HCT116 (cell line): ENCODE measurements around the gene NLRP8. TPM values are rescaled to one million over a fixed set of nuclear protein-coding genes. Genes with fewer than 3 reads are reported as not detected.

ENCODE experiments used
- ATAC-seq: fragments of 200-7000 bp; cut with Tn5 transposase; 2 replicates; pipeline ENCODE4 v1.9.1; 2020; ENCODE audit warnings: mild to moderate bottlenecking, moderate library complexity
- BruUV-seq: library from RNA; stranded (reverse); fragments of 400-500 nt; replicated peaks from 2 replicates; lab custom pipeline; 2021; lab: Mats Ljungman, UMichigan
- CTCF ChIA-PET: fragments of 300-600 bp; sonication (Branson Sonifier 250); formaldehyde crosslinking; loops from one replicate; lab custom pipeline; 2021; ENCODE audit warnings: antibody characterized with exemption; lab: Charles Lee
- POLR2A ChIA-PET: fragments of 300-600, 350-600 bp; sonication (Branson Sonifier 250); formaldehyde crosslinking; loops from one replicate; lab custom pipeline; 2021; ENCODE audit warnings: antibody characterized with exemption; lab: Charles Lee
- RAD21 ChIA-PET, 2 experiments: fragments of 300-600 bp; sonication (Branson Sonifier 250); formaldehyde crosslinking; loops; one replicate each; lab custom pipeline; 2023; ENCODE audit warnings: low total read pairs in 2 of 2; ENCODE audit not compliant: uncharacterized antibody in 2 of 2, unreplicated experiment in 2 of 2, low non-redundant PET in 1 of 2; lab: Charles Lee
- DNase-seq: peaks from one replicate; pipeline ENCODE4 v3.0.0-alpha.2; 2010; ENCODE audit warnings: low read depth, low spot score
- H2AFZ ChIP-seq: fragments of 200-600 bp; shearing (Covaris generic), sonication (generic); 2 replicates; pipeline ENCODE4 v1.6.1; 2017; ENCODE audit warnings: low read depth, mixed run types, mixed read lengths, antibody characterized with exemption, low read length; ENCODE audit not compliant: poor library complexity, severe bottlenecking
- H3K27ac ChIP-seq: 2 replicates; pipeline ENCODE4 v1.5.1; 2012; ENCODE audit warnings: low read depth, low read length
- H3K27me3 ChIP-seq: fragments of 200-600 bp; sonication (generic); 2 replicates; pipeline ENCODE4 v1.6.1; 2016; ENCODE audit warnings: mixed run types, low read length, mixed read lengths; ENCODE audit not compliant: insufficient read depth
- H3K36me3 ChIP-seq, 2 experiments: fragments of 200-500 bp in 1 of 2; fragments of 200-600 bp in 1 of 2; sonication (Bioruptor generic) in 1 of 2; sonication (generic) in 1 of 2; 2 replicates each; pipeline versions ENCODE4 v1.5.1 to v1.6.1; 2014 to 2016; ENCODE audit warnings: low read length in 2 of 2, inconsistent platforms in 1 of 2, mixed read lengths in 1 of 2, mixed run types in 1 of 2; ENCODE audit not compliant: insufficient read depth in 2 of 2, control insufficient read depth in 1 of 2
- H3K4me1 ChIP-seq, 2 experiments: fragments of 200-600 bp in 1 of 2; sonication (generic) in 1 of 2; 2 replicates each; pipeline versions ENCODE4 v1.5.1 to v1.6.1; 2012 to 2017; ENCODE audit warnings: low read length in 2 of 2, inconsistent platforms in 1 of 2, mild to moderate bottlenecking in 1 of 2, mixed read lengths in 1 of 2, mixed run types in 1 of 2, moderate library complexity in 1 of 2; ENCODE audit not compliant: insufficient read depth in 2 of 2, control insufficient read depth in 1 of 2
- H3K4me2 ChIP-seq: fragments of 200-600 bp; sonication (generic); 2 replicates; pipeline ENCODE4 v1.6.1; 2017; ENCODE audit warnings: mixed run types, low read length, mixed read lengths
- H3K4me3 ChIP-seq, 2 experiments: fragments of 200-600 bp in 1 of 2; sonication (generic) in 1 of 2; replicated peaks in 1 of 2; 2 replicates each; pipeline ENCODE4 v1.5.1; 2011 to 2016; ENCODE audit warnings: low read length in 2 of 2, control low read depth in 1 of 2, low read depth in 1 of 2, mild to moderate bottlenecking in 1 of 2, mixed read lengths in 1 of 2, mixed run types in 1 of 2
- H3K79me2 ChIP-seq: fragments of 200-600 bp; sonication (generic); 2 replicates; pipeline ENCODE4 v1.6.1; 2017; ENCODE audit warnings: mild to moderate bottlenecking, mixed run types, low read length, moderate library complexity, mixed read lengths; ENCODE audit not compliant: insufficient read depth
- H3K9ac ChIP-seq: fragments of 200-600 bp; sonication (generic); 2 replicates; pipeline ENCODE4 v1.6.1; 2016; ENCODE audit warnings: low read length, mixed read lengths
- H3K9me2 ChIP-seq: fragments of 200-600 bp; sonication (generic), shearing (Covaris generic); 2 replicates; pipeline ENCODE4 v1.6.1; 2017; ENCODE audit warnings: mixed run types, mild to moderate bottlenecking, moderate library complexity; ENCODE audit not compliant: insufficient read depth
- H3K9me3 ChIP-seq, 2 experiments: fragments of 200-500 bp in 1 of 2; fragments of 200-600 bp in 1 of 2; sonication (Bioruptor generic) in 1 of 2; sonication (generic) in 1 of 2; 2 replicates each; pipeline ENCODE4 v1.6.1; 2014 to 2017; ENCODE audit warnings: low read length in 2 of 2, mixed read lengths in 2 of 2, inconsistent platforms in 1 of 2, low read depth in 1 of 2, mild to moderate bottlenecking in 1 of 2, mixed run types in 1 of 2, moderate library complexity in 1 of 2; ENCODE audit not compliant: control insufficient read depth in 1 of 2, insufficient read depth in 1 of 2
- H4K20me1 ChIP-seq: fragments of 200-600 bp; sonication (generic), shearing (Covaris generic); 2 replicates; pipeline ENCODE4 v1.6.1; 2017; ENCODE audit warnings: mixed run types, mild to moderate bottlenecking, moderate library complexity; ENCODE audit not compliant: insufficient read depth
- CBX3 ChIP-seq: IDR thresholded peaks from 2 replicates; pipeline ENCODE4 v1.6.1; 2012; ENCODE audit warnings: low read depth
- CEBPB ChIP-seq: IDR thresholded peaks from 2 replicates; pipeline ENCODE4 v1.6.1; 2012; ENCODE audit warnings: low read depth
- EGR1 ChIP-seq: IDR thresholded peaks from 2 replicates; pipeline ENCODE4 v1.6.1; 2012; ENCODE audit warnings: low read depth
- ELF1 ChIP-seq: IDR thresholded peaks from 2 replicates; pipeline ENCODE4 v1.6.1; 2012; ENCODE audit warnings: low read depth, borderline replicate concordance
- EZH2 ChIP-seq: fragments of 200-600 bp; sonication (generic); IDR thresholded peaks from 2 replicates; pipeline ENCODE4 v1.6.1; 2017; ENCODE audit warnings: antibody characterized with exemption, mixed run types
- EZH2phosphoT487 ChIP-seq: fragments of 200-600 bp; IDR thresholded peaks from 2 replicates; pipeline ENCODE4 v1.6.1; 2018; ENCODE audit warnings: antibody characterized with exemption, borderline replicate concordance
- FOSL1 ChIP-seq: IDR thresholded peaks from 2 replicates; pipeline ENCODE4 v1.6.1; 2012; ENCODE audit warnings: low read depth
- JUND ChIP-seq: IDR thresholded peaks from 2 replicates; pipeline ENCODE4 v1.6.1; 2012
- POLR2A ChIP-seq: IDR thresholded peaks from 2 replicates; pipeline ENCODE4 v1.7.0; 2011; ENCODE audit warnings: borderline replicate concordance; ENCODE audit not compliant: insufficient read depth, insufficient read length; ENCODE audit errors: extremely low read depth
- POLR2AphosphoS5 ChIP-seq: IDR thresholded peaks from 2 replicates; pipeline ENCODE4 v1.6.1; 2011; ENCODE audit warnings: mild to moderate bottlenecking, low read depth, low read length, moderate library complexity
- SIN3A ChIP-seq: IDR thresholded peaks from 2 replicates; pipeline ENCODE4 v1.6.1; 2012; ENCODE audit warnings: low read depth
- SP1 ChIP-seq: IDR thresholded peaks from 2 replicates; pipeline ENCODE4 v1.6.1; 2012; ENCODE audit warnings: low read depth
- SRF ChIP-seq: IDR thresholded peaks from 2 replicates; pipeline ENCODE4 v1.6.1; 2012; ENCODE audit warnings: low read depth
- YY1 ChIP-seq: IDR thresholded peaks from 2 replicates; pipeline ENCODE4 v1.6.1; 2011; ENCODE audit warnings: low read length, low read depth, moderate library complexity, mild to moderate bottlenecking; ENCODE audit not compliant: insufficient replicate concordance; ENCODE audit errors: extremely low read depth
- ZFX ChIP-seq: fragments of 450-650 bp; IDR thresholded peaks from 2 replicates; pipeline ENCODE4 v1.6.1; 2017
- ZNF274 ChIP-seq: fragments of 200-500 bp; sonication (Bioruptor generic); IDR thresholded peaks from 2 replicates; pipeline ENCODE4 v1.6.1; 2014; ENCODE audit warnings: mild to moderate bottlenecking, low read depth, low read length, inconsistent platforms
- intact Hi-C: fragments of 100-400 bp; cut with micrococcal nuclease; formaldehyde crosslinking; loops from 2 replicates; pipeline ENCODE4 v1.10.0; 2022
- total RNA-seq: library from RNA; stranded (reverse); gene quantifications from one replicate; pipeline ENCODE4 v1.2.1, GENCODE V29; 2021; ENCODE audit not compliant: unreplicated experiment
- TF ChIP-seq, protein P1 (sequence below), 3 experiments: fragments of 200-600 bp in 1 of 3; sonication (generic) in 1 of 3; IDR thresholded peaks in 2 of 3; conservative IDR thresholded peaks in 1 of 3; 2 replicates each; pipeline ENCODE4 v1.5.1; 2012 to 2017; ENCODE audit warnings: low read depth in 2 of 3, low read length in 2 of 3, antibody characterized with exemption in 1 of 3, borderline replicate concordance in 1 of 3, control low read depth in 1 of 3, mild to moderate bottlenecking in 1 of 3, mixed read lengths in 1 of 3, mixed run types in 1 of 3, moderate library complexity in 1 of 3; ENCODE audit not compliant: insufficient read depth in 1 of 3
- TF ChIP-seq, protein P2 (sequence below): IDR thresholded peaks from 2 replicates; pipeline ENCODE4 v1.6.1; 2011; ENCODE audit warnings: mild to moderate bottlenecking, low read length, moderate library complexity; ENCODE audit not compliant: insufficient replicate concordance; ENCODE audit errors: extremely low read depth

The NLRP8 gene
- total RNA-seq, 1 experiment from 2014 or later, result not detected

DNA sequence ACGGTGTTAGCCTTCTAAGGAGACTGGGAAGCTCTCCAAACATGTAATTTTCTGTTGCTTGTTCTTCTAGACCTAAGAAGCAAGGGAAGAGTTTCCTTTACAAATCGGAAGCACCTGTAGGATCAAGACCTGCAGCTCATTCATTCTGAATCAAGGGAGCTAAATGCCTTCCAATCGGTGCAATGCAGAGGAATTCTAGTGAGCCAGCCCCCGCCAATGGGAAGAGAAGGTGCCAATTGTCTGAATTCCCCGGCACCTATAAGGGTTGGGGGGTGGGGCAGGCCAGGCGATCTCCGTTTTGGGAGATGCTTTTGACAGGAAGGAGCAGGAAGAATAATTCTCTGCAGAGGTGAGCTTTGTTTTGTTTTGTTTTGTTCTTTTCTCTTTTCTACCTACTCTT, 8.4 kb upstream of the NLRP8 start:
- DNase-seq, result no peak
- Histone ChIP-seq H3K9me3 (no peaks in the 10 kb centered on the region), H4K20me1 (no peaks in the 10 kb centered on the region), H3K27me3 (0 out of 2 replicates have a peak, but pooled peaks cover 3% of the 10 kb centered on the region), H2AFZ (no peak overlapping the region), H3K4me2 (no peak overlapping the region), H3K9me2 (no peaks in the 10 kb centered on the region), H3K4me3 (no peak overlapping the region), H3K4me1 (no peaks in the 10 kb centered on the region), H3K9ac (no peak overlapping the region), H3K79me2 (no peaks in the 10 kb centered on the region), H3K27ac (no peak overlapping the region), H3K36me3 (no peaks in the 10 kb centered on the region)
- intact Hi-C loops, result no loop called here
- ATAC-seq, result no peak
- POLR2A ChIA-PET, result no interaction called here
- RAD21 ChIA-PET, result no interaction called here
- CTCF ChIA-PET, result interaction anchor here (1.4 kb wide), 1 partner anchor 26 kb away, joined by 4 read pairs; no protein-coding TSS in a partner anchor
- no TSS peak for BruUV-seq
- TF ChIP-seq POLR2A (no peak), SP1 (no peak), EZH2 (no peak), CEBPB (no peak), YY1 (no peak), JUND (no peak), ZNF274 (no peak), EGR1 (no peak)
- TF ChIP-seq, protein P1, sequence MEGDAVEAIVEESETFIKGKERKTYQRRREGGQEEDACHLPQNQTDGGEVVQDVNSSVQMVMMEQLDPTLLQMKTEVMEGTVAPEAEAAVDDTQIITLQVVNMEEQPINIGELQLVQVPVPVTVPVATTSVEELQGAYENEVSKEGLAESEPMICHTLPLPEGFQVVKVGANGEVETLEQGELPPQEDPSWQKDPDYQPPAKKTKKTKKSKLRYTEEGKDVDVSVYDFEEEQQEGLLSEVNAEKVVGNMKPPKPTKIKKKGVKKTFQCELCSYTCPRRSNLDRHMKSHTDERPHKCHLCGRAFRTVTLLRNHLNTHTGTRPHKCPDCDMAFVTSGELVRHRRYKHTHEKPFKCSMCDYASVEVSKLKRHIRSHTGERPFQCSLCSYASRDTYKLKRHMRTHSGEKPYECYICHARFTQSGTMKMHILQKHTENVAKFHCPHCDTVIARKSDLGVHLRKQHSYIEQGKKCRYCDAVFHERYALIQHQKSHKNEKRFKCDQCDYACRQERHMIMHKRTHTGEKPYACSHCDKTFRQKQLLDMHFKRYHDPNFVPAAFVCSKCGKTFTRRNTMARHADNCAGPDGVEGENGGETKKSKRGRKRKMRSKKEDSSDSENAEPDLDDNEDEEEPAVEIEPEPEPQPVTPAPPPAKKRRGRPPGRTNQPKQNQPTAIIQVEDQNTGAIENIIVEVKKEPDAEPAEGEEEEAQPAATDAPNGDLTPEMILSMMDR (IDR thresholded peaks at IDR 0.05 in 2 of 3, conservative IDR thresholded peaks at IDR 0.05 in 1 of 3; ENCODE audit: borderline replicate concordance in 1 of 3, insufficient read depth in 1 of 3, low read depth in 2 of 3, low read length in 2 of 3), result no peak

DNA sequence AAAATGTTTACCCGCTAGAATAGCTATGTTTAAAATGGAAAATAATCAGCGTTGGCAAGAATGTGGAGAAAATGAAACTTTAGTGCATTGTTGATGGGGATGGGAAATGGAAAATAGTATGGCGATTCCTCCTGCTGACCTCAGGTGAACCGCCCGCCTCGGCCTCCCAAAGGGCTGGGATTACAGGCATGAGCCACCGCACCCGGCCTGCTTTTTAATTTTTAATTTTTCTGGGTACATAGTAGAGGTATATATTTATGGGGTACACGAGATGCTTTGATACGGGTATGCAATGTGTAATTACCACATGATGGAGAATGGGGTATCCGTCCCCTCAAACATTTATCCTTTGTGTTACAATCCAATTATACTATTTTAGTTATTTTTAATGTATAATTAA, 7.3 kb upstream of the NLRP8 start:
- intact Hi-C loops, result no loop called here
- H2AFZ ChIP-seq, result no peak overlapping the region
- DNase-seq, result no peak
- no peaks in the 10 kb centered on the region for H3K9me2 ChIP-seq
- no peaks in the 10 kb centered on the region for H3K4me1 ChIP-seq
- no peak for ATAC-seq
- H3K79me2 ChIP-seq, result no peaks in the 10 kb centered on the region
- BruUV-seq, result no TSS peak
- H3K4me2 ChIP-seq, result no peak overlapping the region
- TF ChIP-seq CBX3, result no peak
- TF ChIP-seq POLR2AphosphoS5, result no peak
- no peak for TF ChIP-seq SIN3A
- TF ChIP-seq ZFX, result no peak
- TF ChIP-seq YY1, result no peak
- no peak for TF ChIP-seq POLR2A
- TF ChIP-seq, protein P2, sequence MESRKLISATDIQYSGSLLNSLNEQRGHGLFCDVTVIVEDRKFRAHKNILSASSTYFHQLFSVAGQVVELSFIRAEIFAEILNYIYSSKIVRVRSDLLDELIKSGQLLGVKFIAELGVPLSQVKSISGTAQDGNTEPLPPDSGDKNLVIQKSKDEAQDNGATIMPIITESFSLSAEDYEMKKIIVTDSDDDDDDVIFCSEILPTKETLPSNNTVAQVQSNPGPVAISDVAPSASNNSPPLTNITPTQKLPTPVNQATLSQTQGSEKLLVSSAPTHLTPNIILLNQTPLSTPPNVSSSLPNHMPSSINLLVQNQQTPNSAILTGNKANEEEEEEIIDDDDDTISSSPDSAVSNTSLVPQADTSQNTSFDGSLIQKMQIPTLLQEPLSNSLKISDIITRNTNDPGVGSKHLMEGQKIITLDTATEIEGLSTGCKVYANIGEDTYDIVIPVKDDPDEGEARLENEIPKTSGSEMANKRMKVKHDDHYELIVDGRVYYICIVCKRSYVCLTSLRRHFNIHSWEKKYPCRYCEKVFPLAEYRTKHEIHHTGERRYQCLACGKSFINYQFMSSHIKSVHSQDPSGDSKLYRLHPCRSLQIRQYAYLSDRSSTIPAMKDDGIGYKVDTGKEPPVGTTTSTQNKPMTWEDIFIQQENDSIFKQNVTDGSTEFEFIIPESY, result no peak
- no peak for TF ChIP-seq EZH2phosphoT487
- TF ChIP-seq EZH2, result no peak
- no peak for TF ChIP-seq ELF1
- TF ChIP-seq JUND, result no peak
- TF ChIP-seq SRF, result no peak
- TF ChIP-seq FOSL1, result no peak
- no peak overlapping the region for H3K4me3 ChIP-seq
- ChIA-PET CTCF (no interaction called here), POLR2A (no interaction called here), RAD21 (no interaction called here)
- H3K27me3 ChIP-seq, result no peaks in the 10 kb centered on the region
- no peak overlapping the region for H3K27ac ChIP-seq
- H3K9ac ChIP-seq, result no peak overlapping the region
- H3K36me3 ChIP-seq, result no peaks in the 10 kb centered on the region
- H3K9me3 ChIP-seq, result no peaks in the 10 kb centered on the region
- H4K20me1 ChIP-seq, result no peaks in the 10 kb centered on the region
